CD4-positive, alpha-beta T cell treated with Interleukin-15 for 1 hour (primary cell): Measurements from ENCODE around the gene DBH.

Experiments
- DNase-seq: peaks from one replicate; pipeline ENCODE4 v3.0.0-alpha.2; 2020

DBH gene

DNA sequence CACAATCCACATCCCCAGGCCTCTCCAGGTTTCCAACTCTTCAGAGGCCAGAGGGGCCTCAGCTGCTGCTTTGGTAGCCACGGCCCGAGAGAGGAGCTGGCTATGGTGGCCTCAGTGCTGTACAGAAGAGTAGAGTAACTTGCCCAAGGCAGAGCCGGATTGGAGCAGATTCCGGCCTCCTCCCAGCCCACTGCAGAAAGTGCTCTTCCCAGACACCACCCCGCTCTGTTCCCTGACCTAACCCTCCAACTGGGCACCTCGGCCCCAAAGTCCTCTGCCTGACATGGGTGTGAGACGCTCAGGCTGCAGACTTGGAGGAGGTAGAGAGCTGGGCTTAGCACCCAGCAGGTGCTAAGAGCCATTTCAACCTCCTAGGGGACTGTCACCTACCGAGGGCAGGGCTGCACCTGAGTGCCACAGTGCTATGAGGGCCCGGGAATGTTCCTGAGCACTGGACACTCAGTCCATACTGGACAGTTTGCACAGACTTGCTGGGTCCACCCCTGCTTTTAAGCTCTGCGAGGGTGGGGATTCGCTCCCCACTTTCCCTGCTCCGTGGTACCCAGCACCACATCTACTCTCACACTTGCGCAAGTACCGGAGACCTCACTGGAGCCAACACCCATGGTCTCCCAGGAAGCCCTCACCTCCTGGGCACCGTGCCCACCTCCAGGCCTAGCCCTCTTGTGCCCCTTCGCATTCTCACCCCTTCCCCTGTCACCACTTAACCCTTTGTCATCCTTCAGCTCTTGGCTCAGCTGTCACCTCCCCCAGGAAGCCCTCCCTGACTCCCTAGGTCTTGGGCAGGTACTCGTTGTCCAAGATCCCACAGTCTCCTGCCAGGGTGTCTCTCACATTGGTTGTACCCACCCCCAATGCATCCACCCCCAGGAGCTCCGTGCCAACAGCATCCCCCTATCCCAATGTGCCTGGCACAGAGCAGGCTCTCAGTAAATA, 49.8 kb downstream of the DBH start:
- no peak for DNase-seq

DNA sequence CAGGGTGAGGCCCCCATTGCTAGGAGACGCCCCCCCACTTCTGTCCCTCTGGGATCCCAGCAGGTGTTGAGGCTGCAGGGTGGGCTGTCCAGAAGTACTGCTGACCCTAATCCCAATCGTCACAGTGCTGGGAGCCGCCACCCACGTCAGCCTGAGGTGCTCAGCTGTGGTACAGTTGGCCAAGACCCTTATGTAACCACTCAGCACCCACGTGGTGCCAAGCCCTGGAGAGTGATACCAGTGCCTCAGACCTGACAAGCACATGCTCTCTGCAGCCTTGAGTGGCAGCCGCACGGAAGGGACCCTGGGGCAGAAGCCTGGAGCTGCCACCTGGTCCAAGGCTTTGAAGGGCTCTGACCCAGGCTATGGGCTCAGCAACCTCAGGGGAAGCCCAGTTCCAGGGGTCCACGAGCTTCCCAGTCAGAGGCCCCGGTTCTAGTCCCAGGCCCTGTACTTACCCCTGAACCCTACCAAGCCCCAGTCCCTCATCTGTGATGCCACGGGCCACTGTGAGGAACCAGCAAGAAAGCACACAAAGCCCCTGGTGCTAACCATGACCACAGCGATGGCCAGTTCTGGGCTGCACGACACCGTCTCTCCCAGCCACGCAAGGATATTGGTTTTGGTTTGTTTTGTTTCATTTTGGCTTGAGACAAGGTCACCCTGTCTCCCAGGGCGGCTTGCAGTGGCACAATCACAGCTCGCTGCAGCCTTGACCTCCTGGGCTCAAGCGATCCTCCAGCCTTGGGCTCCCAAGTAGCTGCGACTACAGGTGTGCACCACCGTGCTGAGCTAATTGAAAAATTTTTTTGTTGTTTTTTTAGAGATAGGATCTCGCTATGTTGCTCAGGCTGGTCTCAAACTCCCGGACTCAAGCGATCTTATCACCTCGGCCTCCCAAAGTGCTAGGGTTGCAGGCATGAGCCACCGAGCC, 50.7 kb downstream of the DBH start:
- DNase-seq, result no peak

GRCh38 chr9:133687856-133688761, 51.9 kb downstream of the DBH start:
- no peak for DNase-seq

- no peak for DNase-seq
Observed at GRCh38 chr9:133689151-133689763, 53.1 kb downstream of the DBH start.

DNA sequence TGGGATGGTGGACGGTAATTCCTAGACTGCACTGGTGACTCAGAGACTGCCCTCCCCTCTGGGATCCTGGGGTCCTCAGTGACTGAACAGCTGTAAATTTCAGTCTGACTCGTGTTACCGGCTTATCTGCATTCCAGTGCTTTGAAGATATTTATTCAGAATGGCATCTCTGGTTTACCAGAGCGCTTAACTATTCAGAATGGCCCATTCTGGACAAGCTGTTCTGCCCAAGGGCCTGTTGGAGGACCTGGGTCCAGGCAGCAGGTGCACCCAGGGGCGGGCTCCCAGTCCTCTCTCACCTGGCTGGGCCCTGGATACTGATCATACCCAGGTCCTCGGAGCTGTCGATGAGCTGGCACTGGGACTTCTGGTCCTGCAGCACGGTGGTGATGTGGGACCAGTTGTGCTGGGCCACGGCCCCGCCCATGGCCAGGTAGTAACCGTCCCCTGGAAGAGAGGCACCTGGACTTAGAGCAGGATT, 54.0 kb downstream of the DBH start:
- no peak for DNase-seq

DNA sequence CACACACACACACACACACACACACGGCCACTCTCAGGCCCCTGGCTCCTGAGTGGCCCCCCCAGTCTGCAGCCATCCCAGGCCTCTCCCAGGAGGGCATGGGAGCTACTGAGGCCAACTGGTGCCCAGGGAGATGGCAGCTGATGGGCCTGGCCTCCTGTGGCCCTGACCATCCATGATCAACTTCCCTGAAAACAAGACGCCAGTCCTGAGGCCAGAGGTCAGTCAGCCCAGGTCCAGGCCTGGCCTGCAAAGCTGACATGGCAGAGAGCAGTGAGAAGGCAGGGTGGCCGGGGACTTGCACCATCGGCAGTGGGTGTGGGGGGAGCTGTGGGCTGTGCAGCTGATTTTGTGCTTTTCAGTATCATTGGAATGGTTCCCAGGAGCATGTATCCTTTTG, 55.0 kb downstream of the DBH start:
- no peak for DNase-seq

- no peak for DNase-seq
Observed at GRCh38 chr9:133691626-133692363, 55.6 kb downstream of the DBH start.

DNA sequence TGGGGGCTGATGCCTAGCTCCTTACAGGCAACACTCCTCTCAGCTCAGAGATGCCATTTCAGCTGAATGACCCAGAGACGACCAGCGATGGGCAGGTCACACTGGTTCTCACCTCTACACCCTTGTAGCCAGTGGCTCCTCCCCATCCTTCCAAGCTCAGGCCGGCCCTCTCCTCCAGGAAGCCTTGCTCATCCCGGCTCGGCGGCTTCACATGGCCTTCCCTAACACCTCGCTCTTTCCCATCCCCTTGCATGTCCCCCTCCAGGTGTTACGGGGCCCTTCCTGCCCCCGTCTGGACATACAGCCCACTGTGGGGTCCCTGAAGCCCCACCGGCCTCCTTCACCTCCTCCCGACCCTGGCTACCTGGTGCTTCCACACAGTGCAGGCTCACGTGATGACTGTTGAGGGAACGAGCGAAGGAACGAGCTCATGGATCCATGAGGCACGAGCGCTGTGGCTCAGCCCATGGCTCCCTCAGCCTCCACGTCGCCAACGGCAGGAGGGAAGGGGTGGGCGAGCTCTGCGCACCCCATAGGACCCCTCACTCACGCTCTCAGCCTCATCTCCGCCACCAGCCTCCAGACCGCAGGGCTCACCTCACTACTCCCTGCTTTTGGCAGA, 56.3 kb downstream of the DBH start:
- no peak for DNase-seq

DNA sequence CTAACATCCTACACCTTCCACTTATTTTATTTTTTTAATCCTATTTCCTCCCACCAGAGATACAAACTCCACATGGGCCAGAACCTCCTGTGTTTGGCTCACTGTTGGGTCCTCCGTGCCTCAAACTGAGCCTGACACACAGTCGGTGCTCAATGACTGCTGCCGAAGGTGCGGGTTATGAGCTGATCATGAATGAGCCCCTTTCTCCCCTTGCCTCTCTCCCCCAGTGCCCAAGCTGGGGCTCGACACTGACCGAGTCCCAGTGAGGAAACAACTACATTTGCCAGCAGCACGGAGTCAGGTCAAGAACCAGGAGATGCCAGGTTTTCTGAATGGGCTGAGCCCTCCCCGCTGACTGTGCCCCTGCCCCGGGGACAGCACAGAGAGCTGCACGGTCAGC, 57.0 kb downstream of the DBH start:
- DNase-seq, result no peak

GRCh38 chr9:133693703-133694529, 57.8 kb downstream of the DBH start:
- no peak for DNase-seq

- DNase-seq, result no peak
Observed at GRCh38 chr9:133694686-133695085, 58.5 kb downstream of the DBH start.

GRCh38 chr9:133696071-133696472, 59.9 kb downstream of the DBH start:
- no peak for DNase-seq

- no peak for DNase-seq
Observed at GRCh38 chr9:133699546-133699945, 63.4 kb downstream of the DBH start.

DNA sequence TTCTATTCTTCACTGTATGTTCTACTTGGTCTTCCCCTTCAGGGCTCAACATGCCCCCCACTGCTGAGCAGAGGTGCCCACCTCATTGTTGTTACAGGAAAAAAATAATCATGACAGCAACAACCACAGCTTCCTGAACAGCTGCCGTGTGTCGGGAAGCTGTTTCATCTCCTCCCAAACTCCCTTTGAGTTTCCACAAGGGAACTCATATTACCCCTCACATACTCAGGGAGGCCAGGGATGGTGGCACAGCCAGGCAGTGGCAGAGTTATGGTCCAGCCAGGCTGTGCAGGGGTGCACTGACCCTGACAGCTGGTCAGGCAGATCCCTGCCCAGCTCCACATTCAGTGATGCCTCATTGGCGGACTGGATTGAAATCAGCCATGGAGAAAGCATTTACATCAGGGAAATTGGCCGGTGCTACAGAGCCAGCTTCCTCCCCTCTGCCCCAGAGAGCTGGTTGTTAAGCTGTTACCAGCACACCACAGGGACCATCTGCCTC, 64.7 kb downstream of the DBH start:
- DNase-seq, result no peak

- DNase-seq, result peak; percentile 18
Observed at GRCh38 chr9:133701321-133701980, 65.3 kb downstream of the DBH start.

- DNase-seq, result peak; percentile 65
Observed at GRCh38 chr9:133701981-133702797, 66.0 kb downstream of the DBH start.

GRCh38 chr9:133702798-133703590, 66.8 kb downstream of the DBH start:
- DNase-seq, result peak; percentile 18
